ENCODE data around the gene ACSF3. TPM values are rescaled to one million over a fixed set of nuclear protein-coding genes. Genes with fewer than 3 reads are reported as not detected.

The ACSF3 gene
- total and polyA plus RNA-seq, 3 experiments from 2014 or later: 35.5 to 43.9 (median 43.6) TPM

- H3K4me1 ChIP-seq (ENCODE audit: insufficient read depth, low read length): peaks cover 11% of the 10 kb centered on the region
- peaks cover 37% of the 10 kb centered on the region for H3K36me3 ChIP-seq (ENCODE audit: insufficient read depth, low read length)
- H3K4me3 Mint-ChIP-seq: no peak overlapping the region
- CTCF ChIA-PET: no interaction called here
- H3K4me3 ChIP-seq (ENCODE audit: low read length): no peak overlapping the region
- no peak overlapping the region for H3K27ac ChIP-seq (ENCODE audit: low read depth, low read length)
- POLR2A ChIA-PET: no interaction called here
- peak overlapping the region in 2 of 8 donors; percentile 45 to 58 for H3K27ac Mint-ChIP-seq
- H3K9me3 Mint-ChIP-seq: no peaks in the 10 kb centered on the region
- DNase-seq: peak in 1 of 5 donors; percentile 9
- no peaks in the 10 kb centered on the region for H3K27me3 ChIP-seq (ENCODE audit: insufficient read depth, low read length, poor library complexity, severe bottlenecking)
- H3K4me1 Mint-ChIP-seq: peaks cover 6 to 12% (median 6%) of the 10 kb centered on the region in 3 donors
- H3K27me3 Mint-ChIP-seq: no peaks in the 10 kb centered on the region
- H3K9me3 ChIP-seq (ENCODE audit: low read length): no peaks in the 10 kb centered on the region
- peaks cover 8 to 58% (median 14%) of the 10 kb centered on the region in 3 donors for H3K36me3 Mint-ChIP-seq
Observed at GRCh38 chr16:89108416-89108815, 14.8 kb downstream of the ACSF3 start.

- H3K4me3 Mint-ChIP-seq: no peak overlapping the region
- Histone ChIP-seq H3K36me3 (ENCODE audit: insufficient read depth, low read length) (peaks cover 28% of the 10 kb centered on the region), H3K27ac (ENCODE audit: low read depth, low read length) (no peak overlapping the region), H3K4me3 (ENCODE audit: low read length) (no peak overlapping the region), H3K4me1 (ENCODE audit: insufficient read depth, low read length) (peaks cover 31% of the 10 kb centered on the region), H3K9me3 (ENCODE audit: low read length) (no peaks in the 10 kb centered on the region), H3K27me3 (ENCODE audit: insufficient read depth, low read length, poor library complexity, severe bottlenecking) (no peaks in the 10 kb centered on the region)
- CTCF ChIA-PET: no interaction called here
- no peaks in the 10 kb centered on the region for H3K9me3 Mint-ChIP-seq
- DNase-seq: no peak
- peaks cover 16 to 52% (median 18%) of the 10 kb centered on the region in 3 donors for H3K36me3 Mint-ChIP-seq
- H3K27ac Mint-ChIP-seq: no peak overlapping the region
- H3K27me3 Mint-ChIP-seq: peaks cover 0 to 2% of the 10 kb centered on the region in 2 donors
- POLR2A ChIA-PET: no interaction called here
- H3K4me1 Mint-ChIP-seq: peaks cover 22 to 32% (median 25%) of the 10 kb centered on the region in 3 donors
Observed at GRCh38 chr16:89110641-89111040, 17.0 kb downstream of the ACSF3 start.

- Mint-ChIP-seq H3K27ac (no peak overlapping the region), H3K9me3 (no peaks in the 10 kb centered on the region), H3K36me3 (peaks cover 19 to 51% (median 20%) of the 10 kb centered on the region in 3 donors), H3K4me1 (peaks cover 29 to 38% (median 32%) of the 10 kb centered on the region in 3 donors), H3K27me3 (peaks cover 0 to 2% of the 10 kb centered on the region in 2 donors), H3K4me3 (no peak overlapping the region)
- H3K4me1 ChIP-seq (ENCODE audit: insufficient read depth, low read length): peaks cover 38% of the 10 kb centered on the region
- no peak overlapping the region for H3K27ac ChIP-seq (ENCODE audit: low read depth, low read length)
- POLR2A ChIA-PET: no interaction called here
- H3K36me3 ChIP-seq (ENCODE audit: insufficient read depth, low read length): peaks cover 28% of the 10 kb centered on the region
- H3K4me3 ChIP-seq (ENCODE audit: low read length): no peak overlapping the region
- CTCF ChIA-PET: no interaction called here
- no peak for DNase-seq
- no peaks in the 10 kb centered on the region for H3K27me3 ChIP-seq (ENCODE audit: insufficient read depth, low read length, poor library complexity, severe bottlenecking)
- H3K9me3 ChIP-seq (ENCODE audit: low read length): no peaks in the 10 kb centered on the region
Observed at GRCh38 chr16:89111263-89111662, 17.6 kb downstream of the ACSF3 start.

GRCh38 chr16:89112377-89113151, 18.9 kb downstream of the ACSF3 start:
- CTCF ChIA-PET: no interaction called here

GRCh38 chr16:89113152-89113547, 19.5 kb downstream of the ACSF3 start:
- H3K9me3 Mint-ChIP-seq: no peaks in the 10 kb centered on the region
- POLR2A ChIA-PET: interaction anchor here (1.4 kb wide), 1 partner anchor 16 kb away, joined by 6 read pairs; no protein-coding TSS in a partner anchor
- H3K36me3 ChIP-seq (ENCODE audit: insufficient read depth, low read length): peaks cover 26% of the 10 kb centered on the region

More at GRCh38 chr16:89112377-89113151, 18.9 kb downstream of the ACSF3 start:
- Mint-ChIP-seq H3K27me3 (peaks cover 0 to 2% of the 10 kb centered on the region in 2 donors), H3K36me3 (peaks cover 12 to 49% (median 20%) of the 10 kb centered on the region in 3 donors), H3K27ac (peak overlapping the region in 2 of 8 donors; percentile 4 to 6), H3K9me3 (no peaks in the 10 kb centered on the region), H3K4me3 (no peak overlapping the region), H3K4me1 (peaks cover 29 to 46% (median 37%) of the 10 kb centered on the region in 3 donors)
- POLR2A ChIA-PET: interaction anchor here (1.4 kb wide), 1 partner anchor 15 kb away, joined by 6 read pairs; no protein-coding TSS in a partner anchor
- Histone ChIP-seq H3K4me3 (ENCODE audit: low read length) (no peak overlapping the region), H3K36me3 (ENCODE audit: insufficient read depth, low read length) (peaks cover 28% of the 10 kb centered on the region), H3K27ac (ENCODE audit: low read depth, low read length) (no peak overlapping the region), H3K9me3 (ENCODE audit: low read length) (no peaks in the 10 kb centered on the region), H3K27me3 (ENCODE audit: insufficient read depth, low read length, poor library complexity, severe bottlenecking) (no peaks in the 10 kb centered on the region), H3K4me1 (ENCODE audit: insufficient read depth, low read length) (peaks cover 46% of the 10 kb centered on the region)
- no peak for DNase-seq

GRCh38 chr16:89113661-89114060, 20.0 kb downstream of the ACSF3 start:
- Mint-ChIP-seq H3K36me3 (peaks cover 12 to 49% (median 19%) of the 10 kb centered on the region in 3 donors), H3K27ac (peak overlapping the region in 5 of 8 donors; percentile 64 to 99 (median 90)), H3K27me3 (peaks cover 0 to 2% of the 10 kb centered on the region in 2 donors), H3K4me1 (peaks cover 33 to 42% (median 37%) of the 10 kb centered on the region in 3 donors), H3K4me3 (no peak overlapping the region), H3K9me3 (no peaks in the 10 kb centered on the region)
- H3K36me3 ChIP-seq (ENCODE audit: insufficient read depth, low read length): peaks cover 26% of the 10 kb centered on the region
- no peak for DNase-seq
- H3K9me3 ChIP-seq (ENCODE audit: low read length): no peaks in the 10 kb centered on the region
- H3K4me1 ChIP-seq (ENCODE audit: insufficient read depth, low read length): peaks cover 46% of the 10 kb centered on the region
- ChIA-PET POLR2A (interaction anchor here (0.6 kb wide), 1 partner anchor 13 kb away, joined by 3 read pairs; no protein-coding TSS in a partner anchor), CTCF (interaction anchor here (1.4 kb wide), 1 partner anchor 21 kb away, joined by 4 read pairs; no protein-coding TSS in a partner anchor)
- no peak overlapping the region for H3K4me3 ChIP-seq (ENCODE audit: low read length)
- H3K27ac ChIP-seq (ENCODE audit: low read depth, low read length): no peak overlapping the region
- no peaks in the 10 kb centered on the region for H3K27me3 ChIP-seq (ENCODE audit: insufficient read depth, low read length, poor library complexity, severe bottlenecking)

More at GRCh38 chr16:89113152-89113547, 19.5 kb downstream of the ACSF3 start:
- H3K27me3 ChIP-seq (ENCODE audit: insufficient read depth, low read length, poor library complexity, severe bottlenecking): no peaks in the 10 kb centered on the region
- CTCF ChIA-PET: no interaction called here
- DNase-seq: no peak
- H3K4me3 ChIP-seq (ENCODE audit: low read length): no peak overlapping the region
- no peak overlapping the region for H3K27ac ChIP-seq (ENCODE audit: low read depth, low read length)
- no peaks in the 10 kb centered on the region for H3K9me3 ChIP-seq (ENCODE audit: low read length)
- H3K4me1 ChIP-seq (ENCODE audit: insufficient read depth, low read length): peaks cover 46% of the 10 kb centered on the region
- Mint-ChIP-seq H3K27me3 (peaks cover 0 to 2% of the 10 kb centered on the region in 2 donors), H3K36me3 (peaks cover 12 to 49% (median 19%) of the 10 kb centered on the region in 3 donors), H3K4me1 (peaks cover 30 to 46% (median 37%) of the 10 kb centered on the region in 3 donors), H3K4me3 (no peak overlapping the region), H3K27ac (peak overlapping the region in 4 of 8 donors; percentile 33 to 90 (median 66))

GRCh38 chr16:89114159-89114981, 20.7 kb downstream of the ACSF3 start:
- ChIA-PET POLR2A (interaction anchor here (0.6 to 1.4 kb wide), 4 partner anchors 14 to 20 kb away, joined by 3 to 6 read pairs (median 4); partner anchors contain the start of gene ACSF3), CTCF (interaction anchor here (1.4 to 1.8 kb wide), 3 partner anchors 17 to 101 kb away, joined by 4 to 7 read pairs (median 4); no protein-coding TSS in a partner anchor)
- Histone ChIP-seq H3K9me3 (ENCODE audit: low read length) (no peaks in the 10 kb centered on the region), H3K4me1 (ENCODE audit: insufficient read depth, low read length) (peaks cover 46% of the 10 kb centered on the region), H3K36me3 (ENCODE audit: insufficient read depth, low read length) (peaks cover 26% of the 10 kb centered on the region), H3K27ac (ENCODE audit: low read depth, low read length) (peak overlapping the region; percentile 64), H3K4me3 (ENCODE audit: low read length) (peak overlapping the region; percentile 69), H3K27me3 (ENCODE audit: insufficient read depth, low read length, poor library complexity, severe bottlenecking) (no peaks in the 10 kb centered on the region)
- Mint-ChIP-seq H3K36me3 (peaks cover 12 to 50% (median 19%) of the 10 kb centered on the region in 3 donors), H3K27ac (peak overlapping the region; percentile 91 to 99 (median 97)), H3K27me3 (peaks cover 0 to 2% of the 10 kb centered on the region in 2 donors), H3K4me1 (peaks cover 34 to 41% (median 37%) of the 10 kb centered on the region in 3 donors), H3K9me3 (no peaks in the 10 kb centered on the region), H3K4me3 (peak overlapping the region; percentile 41 to 88 (median 80))
- peak in 1 of 5 donors; percentile 13 for DNase-seq
